CD4-positive, alpha-beta memory T cell (primary cell): ENCODE results near the gene SLC9C1. TPM values are rescaled to one million over a fixed set of nuclear protein-coding genes. Genes with fewer than 3 reads are reported as not detected.

ENCODE experiments used
- CTCF ChIA-PET: fragments of 350-600 bp; sonication (Branson Sonifier 250); formaldehyde crosslinking; loops from one replicate; lab custom pipeline; 2021; ENCODE audit warnings: inconsistent platforms; ENCODE audit not compliant: partially characterized antibody; lab: Charles Lee
- POLR2A ChIA-PET: fragments of 350-600 bp; sonication (Branson Sonifier 250); formaldehyde crosslinking; loops from one replicate; lab custom pipeline; 2021; ENCODE audit not compliant: partially characterized antibody; lab: Charles Lee
- DNase-seq, 5 donors: peaks; one replicate each; pipeline versions ENCODE4 v3.0.0 to v3.0.0-alpha.2; 2020 to 2022; ENCODE audit warnings: mixed read lengths in 1 of 5
- H3K27ac ChIP-seq: one replicate; pipeline ENCODE4 v1.7.0; 2013; ENCODE audit warnings: low read depth, low read length
- H3K27me3 ChIP-seq: 2 replicates; pipeline ENCODE4 v1.7.0; 2013; ENCODE audit warnings: mild to moderate bottlenecking, low read length, moderate library complexity; ENCODE audit not compliant: insufficient read depth
- H3K36me3 ChIP-seq: 2 replicates; pipeline ENCODE4 v1.7.0; 2013; ENCODE audit warnings: mild to moderate bottlenecking, low read length, moderate library complexity; ENCODE audit not compliant: insufficient read depth
- H3K4me1 ChIP-seq: 2 replicates; pipeline ENCODE4 v1.7.0; 2013; ENCODE audit warnings: mild to moderate bottlenecking, low read length, moderate library complexity; ENCODE audit not compliant: insufficient read depth
- H3K4me3 ChIP-seq, 2 donors: one replicate each; pipeline ENCODE4 v1.7.0; 2013; ENCODE audit warnings: low read length in 2 of 2, mild to moderate bottlenecking in 1 of 2
- H3K9me3 ChIP-seq, 2 donors: one replicate each; pipeline ENCODE4 v1.7.0; 2013; ENCODE audit warnings: low read length in 2 of 2, control low read depth in 1 of 2; ENCODE audit not compliant: control insufficient read depth in 1 of 2
- H3K27ac Mint-ChIP-seq, 7 donors: one replicate each; pipeline ENCODE4 v1.8.0; 2020 to 2021; ENCODE audit warnings: mixed read lengths in 7 of 7, mild to moderate bottlenecking in 6 of 7, inconsistent platforms in 3 of 7, moderate library complexity in 3 of 7
- H3K27me3 Mint-ChIP-seq, 2 donors: one replicate each; pipeline ENCODE4 v1.8.0; 2020 to 2021; ENCODE audit warnings: mixed read lengths in 2 of 2
- H3K36me3 Mint-ChIP-seq, 2 donors: one replicate each; pipeline ENCODE4 v1.8.0; 2020 to 2021; ENCODE audit warnings: mixed read lengths in 2 of 2, inconsistent platforms in 1 of 2, mild to moderate bottlenecking in 1 of 2
- H3K4me1 Mint-ChIP-seq, 4 donors: one replicate each; pipeline ENCODE4 v1.8.0; 2020 to 2021; ENCODE audit warnings: mixed read lengths in 4 of 4, mild to moderate bottlenecking in 1 of 4
- H3K4me3 Mint-ChIP-seq, 8 donors: one replicate each; pipeline ENCODE4 v1.8.0; 2020 to 2021; ENCODE audit warnings: mixed read lengths in 8 of 8, mild to moderate bottlenecking in 7 of 8, moderate library complexity in 6 of 8, inconsistent platforms in 3 of 8
- H3K9me3 Mint-ChIP-seq, 8 donors: one replicate each; pipeline ENCODE4 v1.8.0; 2020 to 2021; ENCODE audit warnings: mixed read lengths in 8 of 8, mild to moderate bottlenecking in 5 of 8, inconsistent platforms in 3 of 8, moderate library complexity in 1 of 8
- intact Hi-C: fragments of 100-400 bp; cut with micrococcal nuclease; formaldehyde crosslinking; loops from one replicate; pipeline ENCODE4 v1.15.1; 2023
- polyA plus RNA-seq, 2 donors: library from polyadenylated mRNA; unstranded; fragments of 300-500 nt; fragmentation: Illumina TruSeq; gene quantifications; one replicate each; pipeline ENCODE4 v1.2.3, GENCODE V29; 2021
- total RNA-seq, 2 experiments: library from RNA; stranded (reverse); gene quantifications; one replicate each; pipeline ENCODE4 v1.2.3, GENCODE V29; 2021

The SLC9C1 gene
- total and polyA plus RNA-seq, 4 experiments from 2014 or later: not detected

- Mint-ChIP-seq H3K9me3 (no peaks in the 10 kb centered on the region), H3K36me3 (no peaks in the 10 kb centered on the region), H3K4me3 (no peak overlapping the region), H3K4me1 (peaks cover 0 to 3% (median under 1%) of the 10 kb centered on the region in 4 donors), H3K27ac (no peak overlapping the region), H3K27me3 (peaks cover 6% of the 10 kb centered on the region in 2 donors)
- no peak for DNase-seq
- ChIA-PET POLR2A (no interaction called here), CTCF (interaction anchor here (0.8 to 3.1 kb wide), 11 partner anchors 11 to 211 kb away, joined by 3 to 13 read pairs (median 4); partner anchors contain the start of genes CD200 and SLC9C1)
- no peaks in the 10 kb centered on the region for H3K36me3 ChIP-seq
- H3K27me3 ChIP-seq: no peaks in the 10 kb centered on the region
- no peaks in the 10 kb centered on the region for H3K4me1 ChIP-seq
- no peak overlapping the region for H3K4me3 ChIP-seq
- no peaks in the 10 kb centered on the region for H3K9me3 ChIP-seq
- intact Hi-C loops: no loop called here
- no peak overlapping the region for H3K27ac ChIP-seq
These were observed 28.0 kb upstream of the SLC9C1 start for GRCh38 chr3:112321867-112322652.

GRCh38 chr3:112320691-112321090, 26.7 kb upstream of the SLC9C1 start:
- CTCF ChIA-PET: interaction anchor here (1.0 to 3.1 kb wide), 4 partner anchors 11 to 200 kb away, joined by 3 to 12 read pairs (median 4); no protein-coding TSS in a partner anchor
- no peak overlapping the region for H3K4me3 Mint-ChIP-seq
- H3K27me3 Mint-ChIP-seq: peaks cover 6% of the 10 kb centered on the region in 2 donors
- no peak for DNase-seq
- H3K27me3 ChIP-seq: no peaks in the 10 kb centered on the region
- H3K36me3 ChIP-seq: no peaks in the 10 kb centered on the region
- peaks cover 0 to 3% (median under 1%) of the 10 kb centered on the region in 4 donors for H3K4me1 Mint-ChIP-seq
- H3K4me3 ChIP-seq: no peak overlapping the region
- H3K27ac ChIP-seq: no peak overlapping the region
- intact Hi-C loops: no loop called here
- H3K4me1 ChIP-seq: no peaks in the 10 kb centered on the region
- H3K27ac Mint-ChIP-seq: peak overlapping the region in 1 of 7 donors; percentile 86
- POLR2A ChIA-PET: no interaction called here
- no peaks in the 10 kb centered on the region for H3K36me3 Mint-ChIP-seq
- H3K9me3 ChIP-seq: no peaks in the 10 kb centered on the region
- peaks cover 0 to 5% (median 0%) of the 10 kb centered on the region in 8 donors for H3K9me3 Mint-ChIP-seq

GRCh38 chr3:112319516-112320276, 25.7 kb upstream of the SLC9C1 start:
- CTCF ChIA-PET: interaction anchor here (0.6 to 1.8 kb wide), 7 partner anchors 15 to 208 kb away, joined by 3 to 6 read pairs (median 4); partner anchors contain the start of gene SLC9C1
- Mint-ChIP-seq H3K4me1 (peaks cover 0 to 3% (median under 1%) of the 10 kb centered on the region in 4 donors), H3K36me3 (peaks cover 1 to 4% of the 10 kb centered on the region in 2 donors), H3K4me3 (no peak overlapping the region), H3K9me3 (peaks cover 0 to 10% (median 3%) of the 10 kb centered on the region in 8 donors), H3K27ac (peak overlapping the region in 1 of 7 donors; percentile 14), H3K27me3 (peaks cover 4 to 7% of the 10 kb centered on the region in 2 donors)
- intact Hi-C loops: no loop called here
- no peak for DNase-seq
- H3K36me3 ChIP-seq: no peaks in the 10 kb centered on the region
- no peak overlapping the region for H3K27ac ChIP-seq
- no peaks in the 10 kb centered on the region for H3K27me3 ChIP-seq
- H3K4me3 ChIP-seq: no peak overlapping the region
- H3K9me3 ChIP-seq: no peaks in the 10 kb centered on the region
- POLR2A ChIA-PET: interaction anchor here (0.7 to 1.4 kb wide), 2 partner anchors 23 to 179 kb away, joined by 3 read pairs; no protein-coding TSS in a partner anchor
- H3K4me1 ChIP-seq: no peaks in the 10 kb centered on the region

- H3K4me1 ChIP-seq: no peaks in the 10 kb centered on the region
- Mint-ChIP-seq H3K36me3 (peaks cover 1 to 4% of the 10 kb centered on the region in 2 donors), H3K9me3 (peaks cover 0 to 10% (median 4%) of the 10 kb centered on the region in 8 donors), H3K27me3 (peaks cover 2 to 5% of the 10 kb centered on the region in 2 donors), H3K27ac (no peak overlapping the region), H3K4me3 (no peak overlapping the region), H3K4me1 (peaks cover 0 to 3% (median under 1%) of the 10 kb centered on the region in 4 donors)
- ChIA-PET POLR2A (no interaction called here), CTCF (interaction anchor here (1.0 to 1.1 kb wide), 2 partner anchors 9 to 183 kb away, joined by 3 to 5 read pairs; partner anchors contain the start of gene GCSAM)
- H3K27me3 ChIP-seq: no peaks in the 10 kb centered on the region
- no peak for DNase-seq
- no peaks in the 10 kb centered on the region for H3K36me3 ChIP-seq
- H3K27ac ChIP-seq: no peak overlapping the region
- H3K9me3 ChIP-seq: no peaks in the 10 kb centered on the region
- intact Hi-C loops: no loop called here
- H3K4me3 ChIP-seq: no peak overlapping the region
These were observed 21.8 kb upstream of the SLC9C1 start for GRCh38 chr3:112315791-112316190.

GRCh38 chr3:112314649-112315048, 20.6 kb upstream of the SLC9C1 start:
- ChIA-PET CTCF (interaction anchor here (1.0 to 2.0 kb wide), 4 partner anchors 10 to 203 kb away, joined by 3 to 9 read pairs (median 6); partner anchors contain the start of genes GCSAM and SLC9C1), POLR2A (no interaction called here)
- Histone ChIP-seq H3K4me1 (no peaks in the 10 kb centered on the region), H3K27me3 (no peaks in the 10 kb centered on the region), H3K36me3 (no peaks in the 10 kb centered on the region), H3K27ac (no peak overlapping the region), H3K9me3 (no peaks in the 10 kb centered on the region), H3K4me3 (no peak overlapping the region)
- no peak overlapping the region for H3K4me3 Mint-ChIP-seq
- no peak for DNase-seq
- peaks cover 0 to under 1% (median 0%) of the 10 kb centered on the region in 4 donors for H3K4me1 Mint-ChIP-seq
- intact Hi-C loops: no loop called here
- H3K36me3 Mint-ChIP-seq: peaks cover 1 to 4% of the 10 kb centered on the region in 2 donors
- H3K9me3 Mint-ChIP-seq: peaks cover 0 to 10% (median 4%) of the 10 kb centered on the region in 8 donors
- peak overlapping the region in 1 of 7 donors; percentile 6 for H3K27ac Mint-ChIP-seq
- H3K27me3 Mint-ChIP-seq: peaks cover 2 to 5% of the 10 kb centered on the region in 2 donors

GRCh38 chr3:112308151-112308911, 14.3 kb upstream of the SLC9C1 start:
- H3K9me3 Mint-ChIP-seq: no peaks in the 10 kb centered on the region
- no peaks in the 10 kb centered on the region for H3K27me3 Mint-ChIP-seq
- Histone ChIP-seq H3K27me3 (no peaks in the 10 kb centered on the region), H3K27ac (no peak overlapping the region), H3K4me1 (peaks cover 10% of the 10 kb centered on the region), H3K4me3 (no peak overlapping the region), H3K36me3 (no peaks in the 10 kb centered on the region), H3K9me3 (no peaks in the 10 kb centered on the region)
- intact Hi-C loops: no loop called here
- no peaks in the 10 kb centered on the region for H3K36me3 Mint-ChIP-seq
- ChIA-PET CTCF (interaction anchor here (1.0 to 2.8 kb wide), 2 partner anchors 15 to 25 kb away, joined by 4 to 9 read pairs; partner anchors contain the start of genes CD200 and SLC9C1), POLR2A (no interaction called here)
- H3K4me3 Mint-ChIP-seq: no peak overlapping the region
- H3K27ac Mint-ChIP-seq: no peak overlapping the region
- DNase-seq: no peak
- no peaks in the 10 kb centered on the region for H3K4me1 Mint-ChIP-seq
